Activated CD8-positive, alpha-beta memory T cell treated with anti-CD3 and anti-CD28 coated beads, Interleukin-2, amount 50 U/mL, for 4 hours (primary cell): ENCODE data around the gene SACM1L.

Experiments
- DNase-seq: peaks from one replicate; pipeline ENCODE4 v3.0.0-alpha.2; 2020

SACM1L gene

DNA sequence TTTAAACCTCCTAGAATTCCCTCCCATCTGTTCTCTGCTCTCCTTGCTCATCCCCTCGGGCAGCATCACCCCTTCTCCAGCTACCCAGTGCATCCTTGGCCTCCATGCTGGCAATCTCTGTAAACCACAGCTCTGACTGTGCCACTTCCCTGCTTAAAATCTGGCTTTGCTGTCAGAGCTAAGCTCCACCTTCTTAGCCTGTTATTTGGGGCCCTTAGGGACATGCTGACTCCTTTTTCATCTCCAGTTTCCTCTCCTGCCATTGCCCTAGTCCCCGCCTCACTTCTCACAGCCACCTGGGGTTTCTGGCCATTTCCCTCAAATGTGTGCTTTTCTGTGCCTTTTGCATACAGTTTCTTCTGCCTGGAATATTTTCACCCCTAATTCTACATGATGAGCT is 101.4 kb downstream of the SACM1L start:
- no peak for DNase-seq

GRCh38 chr3:45792036-45792435 is 102.8 kb downstream of the SACM1L start:
- no peak for DNase-seq

- no peak for DNase-seq
Observed at GRCh38 chr3:45792516-45793172, 103.4 kb downstream of the SACM1L start.

DNA sequence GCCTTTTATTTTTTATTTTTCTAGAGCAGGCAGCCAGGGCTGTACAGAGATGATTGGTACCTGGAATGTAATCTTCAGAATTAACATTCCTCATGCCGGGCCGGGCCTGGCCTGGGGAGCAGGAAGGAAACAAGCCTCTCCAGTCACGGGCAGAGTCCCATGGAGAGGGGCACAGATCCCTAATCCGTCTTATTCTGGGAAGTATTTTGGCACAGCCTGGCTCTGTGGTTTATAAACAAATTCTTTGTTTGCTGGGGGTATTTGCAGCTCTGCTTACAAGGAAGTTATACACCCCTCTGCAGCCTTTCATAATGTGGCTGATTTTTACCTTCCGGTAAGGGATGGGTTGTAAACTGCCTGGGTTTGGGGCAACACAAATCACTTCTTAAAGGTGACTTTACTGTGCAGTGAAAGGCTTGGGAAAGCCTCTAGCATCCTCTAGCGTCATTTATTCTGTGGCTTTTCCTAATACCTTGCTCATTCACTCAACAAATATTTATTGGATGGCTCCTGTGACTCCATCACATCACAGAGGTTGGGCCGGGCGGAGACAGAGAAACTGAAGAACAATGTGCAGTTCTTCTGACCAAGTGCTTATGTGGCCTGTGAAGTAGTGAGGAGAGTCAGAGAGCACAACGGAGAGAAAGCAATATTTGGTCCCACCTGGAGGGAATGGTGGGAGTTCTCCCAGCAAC is 104.4 kb downstream of the SACM1L start:
- DNase-seq: no peak

DNA sequence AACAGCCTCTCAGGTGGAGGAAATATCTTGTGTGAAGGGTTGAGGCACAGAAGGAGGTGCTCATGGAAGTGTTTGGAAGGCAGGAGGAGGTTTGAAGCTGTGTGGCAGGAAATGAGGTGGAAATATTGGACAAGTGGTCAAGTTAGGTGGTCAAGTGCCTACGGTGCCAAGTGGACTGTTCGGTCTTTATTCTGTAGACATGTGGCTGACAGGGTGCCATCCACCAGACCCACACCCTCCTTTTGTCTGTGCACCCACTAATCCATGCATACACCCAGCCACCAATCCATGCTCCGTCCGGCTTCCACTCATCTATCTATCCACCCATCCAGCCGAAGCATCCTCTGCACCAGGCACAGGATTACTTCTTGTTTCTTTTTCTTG is 105.0 kb downstream of the SACM1L start:
- DNase-seq: no peak

- no peak for DNase-seq
Observed at GRCh38 chr3:45794660-45795059, 105.5 kb downstream of the SACM1L start.
